ENCODE measurements around the gene RBP3. TPM values are rescaled to one million over a fixed set of nuclear protein-coding genes. Genes with fewer than 3 reads are reported as not detected.
A peak's percentile ranks its signal among the peaks of the same experiment; 100 is the strongest.

Gene RBP3
- total RNA-seq, 2 experiments from 2014 or later, result not detected

DNA sequence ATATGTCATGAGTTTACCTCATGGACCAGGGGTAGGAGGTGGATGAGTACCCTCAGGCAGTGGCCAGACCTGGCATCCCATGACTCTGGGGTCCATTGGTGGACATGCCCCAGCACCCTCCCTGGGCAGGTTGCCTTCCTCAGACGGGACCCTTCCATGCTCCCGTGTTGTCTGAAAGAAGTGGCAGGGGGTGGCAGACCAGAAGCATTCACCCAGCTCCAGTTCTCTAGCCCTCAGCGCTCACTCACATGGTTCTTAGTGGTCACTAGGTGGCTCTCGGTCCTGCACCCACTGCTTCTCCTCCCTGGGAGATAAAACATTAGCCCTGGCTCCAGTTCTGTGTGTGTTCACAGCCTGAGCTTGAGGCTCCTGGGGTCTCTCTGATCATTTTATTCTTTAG is 6.0 kb downstream of the RBP3 start:
- Mint-ChIP-seq H3K4me1 (ENCODE audit: low read depth) (no peaks in the 10 kb centered on the region), H3K4me3 (no peak overlapping the region), H3K27ac (no peak overlapping the region), H3K9me3 (no peaks in the 10 kb centered on the region), H3K36me3 (no peaks in the 10 kb centered on the region), H3K27me3 (no peaks in the 10 kb centered on the region)
- intact Hi-C loops (cut with micrococcal nuclease), result no loop called here
- CTCF ChIA-PET, result interaction anchor here (1.8 kb wide), 1 partner anchor 306 kb away, joined by 4 read pairs; no protein-coding TSS in a partner anchor
- POLR2A ChIA-PET, result no interaction called here
- no peak for DNase-seq

DNA sequence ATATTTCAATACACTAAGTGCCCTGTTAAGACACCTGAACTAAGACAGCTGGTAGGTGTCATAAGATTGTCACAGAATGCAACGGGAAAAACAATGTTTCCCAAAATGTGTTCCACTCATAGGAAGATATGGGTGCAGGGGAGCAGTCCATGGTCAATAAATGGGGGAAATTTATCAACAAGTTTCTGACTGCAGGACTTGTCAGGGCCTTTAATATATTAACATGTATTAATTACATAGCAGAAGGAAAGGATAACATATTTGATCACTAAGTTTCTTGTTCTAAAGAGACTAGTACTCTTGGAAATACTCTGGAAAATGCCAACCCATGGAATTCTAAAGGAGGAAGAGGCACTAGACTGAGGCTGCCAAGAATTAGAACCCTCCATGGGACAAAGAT is 6.7 kb downstream of the RBP3 start:
- ChIA-PET CTCF (interaction anchor here (1.8 kb wide), 1 partner anchor 307 kb away, joined by 4 read pairs; no protein-coding TSS in a partner anchor), POLR2A (no interaction called here)
- Mint-ChIP-seq H3K4me1 (ENCODE audit: low read depth) (no peaks in the 10 kb centered on the region), H3K27ac (no peak overlapping the region), H3K4me3 (no peak overlapping the region), H3K9me3 (no peaks in the 10 kb centered on the region), H3K36me3 (no peaks in the 10 kb centered on the region), H3K27me3 (no peaks in the 10 kb centered on the region)
- intact Hi-C loops (cut with micrococcal nuclease), result no loop called here
- DNase-seq, result no peak

- Mint-ChIP-seq H3K27me3 (no peaks in the 10 kb centered on the region), H3K9me3 (no peaks in the 10 kb centered on the region), H3K4me3 (no peak overlapping the region), H3K27ac (no peak overlapping the region), H3K4me1 (ENCODE audit: low read depth) (no peaks in the 10 kb centered on the region), H3K36me3 (no peaks in the 10 kb centered on the region)
- intact Hi-C loops (cut with micrococcal nuclease), result no loop called here
- no peak for DNase-seq
- ChIA-PET POLR2A (no interaction called here), CTCF (interaction anchor here (2.2 kb wide), 1 partner anchor 16 kb away, joined by 10 read pairs; no protein-coding TSS in a partner anchor)
These were observed 8.5 kb downstream of the RBP3 start for GRCh38 chr10:47356708-47357107.

- Mint-ChIP-seq H3K4me3 (no peak overlapping the region), H3K9me3 (no peaks in the 10 kb centered on the region), H3K27me3 (no peaks in the 10 kb centered on the region), H3K27ac (no peak overlapping the region), H3K36me3 (no peaks in the 10 kb centered on the region), H3K4me1 (ENCODE audit: low read depth) (no peaks in the 10 kb centered on the region)
- DNase-seq, result no peak
- intact Hi-C loops (cut with micrococcal nuclease), result no loop called here
- ChIA-PET POLR2A (no interaction called here), CTCF (interaction anchor here (2.2 kb wide), 1 partner anchor 17 kb away, joined by 10 read pairs; no protein-coding TSS in a partner anchor)
These were observed 9.0 kb downstream of the RBP3 start for GRCh38 chr10:47357131-47357582.

DNA sequence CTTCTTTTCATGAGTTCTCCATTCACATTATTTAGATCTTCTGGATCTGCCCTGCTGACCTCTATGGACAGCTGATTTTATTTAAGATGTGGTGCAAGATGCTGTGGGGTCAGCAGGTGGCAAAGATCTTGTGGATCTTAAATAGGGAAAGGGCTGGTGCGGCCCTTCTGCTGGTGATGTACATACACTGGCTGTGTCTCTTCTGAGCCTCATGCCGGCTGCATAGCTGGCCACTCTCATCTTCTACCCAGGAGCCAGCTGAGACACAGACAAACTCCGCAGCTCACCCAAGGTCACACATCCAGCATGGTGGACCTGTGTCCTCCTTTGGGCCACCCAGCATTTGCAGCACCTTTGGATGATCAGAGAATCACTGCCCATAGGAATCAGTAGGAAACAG is 9.7 kb downstream of the RBP3 start:
- no peak overlapping the region for H3K27ac Mint-ChIP-seq
- ChIA-PET POLR2A (no interaction called here), CTCF (interaction anchor here (2.2 kb wide), 1 partner anchor 17 kb away, joined by 10 read pairs; no protein-coding TSS in a partner anchor)
- H3K27me3 Mint-ChIP-seq, result no peaks in the 10 kb centered on the region
- intact Hi-C loops (cut with micrococcal nuclease), result no loop called here
- H3K36me3 Mint-ChIP-seq, result no peaks in the 10 kb centered on the region
- H3K4me3 Mint-ChIP-seq, result no peak overlapping the region
- no peaks in the 10 kb centered on the region for H3K4me1 Mint-ChIP-seq (ENCODE audit: low read depth)
- DNase-seq, result no peak
- H3K9me3 Mint-ChIP-seq, result no peaks in the 10 kb centered on the region

GRCh38 chr10:47358457-47358856 is 10.3 kb downstream of the RBP3 start:
- POLR2A ChIA-PET, result no interaction called here
- H3K4me1 Mint-ChIP-seq (ENCODE audit: low read depth), result no peaks in the 10 kb centered on the region
- H3K4me3 Mint-ChIP-seq, result no peak overlapping the region
- CTCF ChIA-PET, result interaction anchor here (2.2 kb wide), 1 partner anchor 18 kb away, joined by 10 read pairs; no protein-coding TSS in a partner anchor
- DNase-seq, result no peak
- intact Hi-C loops (cut with micrococcal nuclease), result no loop called here
- no peaks in the 10 kb centered on the region for H3K27me3 Mint-ChIP-seq
- no peak overlapping the region for H3K27ac Mint-ChIP-seq
- no peaks in the 10 kb centered on the region for H3K9me3 Mint-ChIP-seq
- no peaks in the 10 kb centered on the region for H3K36me3 Mint-ChIP-seq

GRCh38 chr10:47359101-47359500 is 10.9 kb downstream of the RBP3 start:
- DNase-seq, result no peak
- no peak overlapping the region for H3K4me3 Mint-ChIP-seq
- no peak overlapping the region for H3K27ac Mint-ChIP-seq
- no peaks in the 10 kb centered on the region for H3K36me3 Mint-ChIP-seq
- CTCF ChIA-PET, result interaction anchor here (0.9 to 2.2 kb wide), 2 partner anchors 18 kb away, joined by 3 to 10 read pairs; no protein-coding TSS in a partner anchor
- H3K9me3 Mint-ChIP-seq, result no peaks in the 10 kb centered on the region
- no peaks in the 10 kb centered on the region for H3K27me3 Mint-ChIP-seq
- intact Hi-C loops (cut with micrococcal nuclease), result no loop called here
- H3K4me1 Mint-ChIP-seq (ENCODE audit: low read depth), result no peaks in the 10 kb centered on the region
- POLR2A ChIA-PET, result no interaction called here

GRCh38 chr10:47359626-47360418 is 11.7 kb downstream of the RBP3 start:
- ChIA-PET CTCF (interaction anchor here (0.9 kb wide), 1 partner anchor 19 kb away, joined by 3 read pairs; no protein-coding TSS in a partner anchor), POLR2A (no interaction called here)
- Mint-ChIP-seq H3K4me3 (no peak overlapping the region), H3K27me3 (no peaks in the 10 kb centered on the region), H3K9me3 (no peaks in the 10 kb centered on the region), H3K36me3 (no peaks in the 10 kb centered on the region), H3K27ac (no peak overlapping the region), H3K4me1 (ENCODE audit: low read depth) (no peaks in the 10 kb centered on the region)
- no peak for DNase-seq
- intact Hi-C loops (cut with micrococcal nuclease), result no loop called here

GRCh38 chr10:47360419-47361040 is 12.4 kb downstream of the RBP3 start:
- Mint-ChIP-seq H3K27ac (no peak overlapping the region), H3K4me1 (ENCODE audit: low read depth) (no peaks in the 10 kb centered on the region), H3K27me3 (no peaks in the 10 kb centered on the region), H3K36me3 (no peaks in the 10 kb centered on the region), H3K9me3 (no peaks in the 10 kb centered on the region), H3K4me3 (no peak overlapping the region)
- ChIA-PET POLR2A (no interaction called here), CTCF (no interaction called here)
- intact Hi-C loops (cut with micrococcal nuclease), result loop anchor here (1.0 kb wide), 1 partner anchor 24 kb away; the partner anchor contains the start of gene ZNF488
- DNase-seq, result no peak

DNA sequence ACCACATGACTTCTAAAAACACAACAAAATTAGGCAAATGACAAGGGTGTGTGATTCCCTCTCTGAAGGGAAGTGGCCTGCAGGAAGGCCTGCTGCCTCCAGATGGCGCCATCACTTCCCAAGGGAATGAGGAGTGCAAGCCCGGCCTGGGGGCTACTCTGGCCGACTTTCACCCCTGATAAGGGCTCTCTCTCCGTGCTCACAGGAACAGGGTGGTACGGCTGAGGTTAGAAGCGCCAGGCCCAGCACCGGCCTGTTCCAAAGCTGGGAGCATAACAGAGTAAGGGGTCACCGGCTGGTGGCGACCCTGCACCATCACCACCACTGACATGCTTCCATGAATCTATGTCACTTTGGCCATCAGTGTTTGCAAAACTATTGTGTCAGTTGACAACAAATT is 13.1 kb downstream of the RBP3 start:
- CTCF ChIA-PET, result interaction anchor here (1.1 to 1.7 kb wide), 4 partner anchors 14 to 43 kb away, joined by 3 to 4 read pairs (median 4); no protein-coding TSS in a partner anchor

GRCh38 chr10:47362199-47362598 is 14.0 kb downstream of the RBP3 start:
- ChIA-PET CTCF (interaction anchor here (1.1 to 2.2 kb wide), 6 partner anchors 13 to 338 kb away, joined by 3 to 6 read pairs (median 4); no protein-coding TSS in a partner anchor), POLR2A (no interaction called here)
- intact Hi-C loops (cut with micrococcal nuclease), result no loop called here
- Mint-ChIP-seq H3K36me3 (no peaks in the 10 kb centered on the region), H3K27ac (no peak overlapping the region), H3K4me1 (ENCODE audit: low read depth) (no peaks in the 10 kb centered on the region), H3K9me3 (no peaks in the 10 kb centered on the region), H3K4me3 (no peak overlapping the region), H3K27me3 (no peaks in the 10 kb centered on the region)
- DNase-seq, result no peak

More for the DNA sequence above, 13.1 kb downstream of the RBP3 start:
- Mint-ChIP-seq H3K36me3 (no peaks in the 10 kb centered on the region), H3K9me3 (no peaks in the 10 kb centered on the region), H3K4me1 (ENCODE audit: low read depth) (no peaks in the 10 kb centered on the region), H3K4me3 (no peak overlapping the region), H3K27me3 (no peaks in the 10 kb centered on the region), H3K27ac (no peak overlapping the region)
- DNase-seq, result peak; percentile 50
- intact Hi-C loops (cut with micrococcal nuclease), result loop anchor here (1.0 kb wide), 1 partner anchor 23 kb away; the partner anchor contains the start of gene ZNF488
- POLR2A ChIA-PET, result no interaction called here

GRCh38 chr10:47363781-47364180 is 15.6 kb downstream of the RBP3 start:
- CTCF ChIA-PET, result interaction anchor here (1.0 to 2.2 kb wide), 2 partner anchors 11 to 339 kb away, joined by 3 to 6 read pairs; no protein-coding TSS in a partner anchor

More at GRCh38 chr10:47363781-47364180, 15.6 kb downstream of the RBP3 start:
- Mint-ChIP-seq H3K27me3 (peaks cover 2% of the 10 kb centered on the region), H3K4me1 (ENCODE audit: low read depth) (no peaks in the 10 kb centered on the region), H3K9me3 (no peaks in the 10 kb centered on the region), H3K36me3 (no peaks in the 10 kb centered on the region), H3K27ac (no peak overlapping the region), H3K4me3 (no peak overlapping the region)
- POLR2A ChIA-PET, result no interaction called here
- intact Hi-C loops (cut with micrococcal nuclease), result no loop called here
- DNase-seq, result no peak

Measured in activated CD4-positive, alpha-beta memory T cell treated with anti-CD3 and anti-CD28 coated beads for 36 hours (primary cell).